Neuronal stem cell (in vitro differentiated cells): ENCODE results near the gene SPATA24.
A peak's percentile ranks its signal among the peaks of the same experiment; 100 is the strongest.

ENCODE experiments used
- DNase-seq: peaks from one replicate; pipeline ENCODE4 v3.0.0-alpha.2; 2013; ENCODE audit warnings: low spot score
- H2AFZ ChIP-seq: one replicate; pipeline ENCODE4 v1.6.1; 2013; ENCODE audit warnings: mild to moderate bottlenecking, low read length, inconsistent platforms
- H2AK5ac ChIP-seq: 2 replicates; pipeline ENCODE4 v1.6.1; 2013; ENCODE audit warnings: low read depth, mild to moderate bottlenecking, inconsistent platforms, low read length, moderate library complexity, mixed read lengths
- H2BK120ac ChIP-seq: 2 replicates; pipeline ENCODE4 v1.6.1; 2013; ENCODE audit warnings: low read depth, mild to moderate bottlenecking, inconsistent platforms, low read length, moderate library complexity, mixed read lengths
- H2BK12ac ChIP-seq: one replicate; pipeline ENCODE4 v1.6.1; 2013; ENCODE audit warnings: low read length, inconsistent platforms
- H2BK15ac ChIP-seq: 2 replicates; pipeline ENCODE4 v1.6.1; 2013; ENCODE audit warnings: mild to moderate bottlenecking, low read length, inconsistent platforms, mixed read lengths
- H2BK5ac ChIP-seq: one replicate; pipeline ENCODE4 v1.6.1; 2013; ENCODE audit warnings: inconsistent platforms, mild to moderate bottlenecking, low read length, moderate library complexity
- H3K14ac ChIP-seq: one replicate; pipeline ENCODE4 v1.6.1; 2013; ENCODE audit warnings: low read length, inconsistent platforms
- H3K18ac ChIP-seq: 2 replicates; pipeline ENCODE4 v1.6.1; 2013; ENCODE audit warnings: low read length, inconsistent platforms
- H3K23ac ChIP-seq: 2 replicates; pipeline ENCODE4 v1.6.1; 2013; ENCODE audit warnings: low read depth, mild to moderate bottlenecking, mixed read lengths, low read length, inconsistent platforms; ENCODE audit not compliant: poor library complexity
- H3K27ac ChIP-seq: replicated peaks from 3 replicates; pipeline ENCODE4 v1.5.1; 2013; ENCODE audit warnings: low read length, inconsistent platforms
- H3K27me3 ChIP-seq, 3 experiments: 2 replicates each; pipeline ENCODE4 v1.6.1; 2013; ENCODE audit warnings: low read length in 3 of 3, mild to moderate bottlenecking in 2 of 3, inconsistent platforms in 1 of 3, low read depth in 1 of 3, mixed read lengths in 1 of 3, moderate library complexity in 1 of 3; ENCODE audit not compliant: control insufficient read depth in 3 of 3, insufficient read depth in 3 of 3
- H3K36me3 ChIP-seq, 2 donors: replicated peaks in 1 of 2; 2 replicates each; pipeline ENCODE4 v1.6.1; 2013; ENCODE audit warnings: low read length in 2 of 2; ENCODE audit not compliant: control insufficient read depth in 2 of 2, insufficient read depth in 2 of 2
- H3K4ac ChIP-seq: 2 replicates; pipeline ENCODE4 v1.6.1; 2013; ENCODE audit warnings: inconsistent platforms, mild to moderate bottlenecking, low read length, moderate library complexity
- H3K4me1 ChIP-seq, 2 donors: 1 replicate in 1 of 2; 2 replicates in 1 of 2; pipeline ENCODE4 v1.6.1; 2013; ENCODE audit warnings: low read length in 2 of 2, low read depth in 1 of 2; ENCODE audit not compliant: control insufficient read depth in 2 of 2, insufficient read depth in 1 of 2
- H3K4me2 ChIP-seq: one replicate; pipeline ENCODE4 v1.6.1; 2013; ENCODE audit warnings: mild to moderate bottlenecking, low read length, inconsistent platforms; ENCODE audit not compliant: insufficient read depth, poor library complexity, severe bottlenecking
- H3K4me3 ChIP-seq, 2 donors: 2 replicates each; pipeline ENCODE4 v1.5.1; 2013; ENCODE audit warnings: low read length in 2 of 2, mild to moderate bottlenecking in 2 of 2, inconsistent platforms in 1 of 2, moderate library complexity in 1 of 2
- H3K79me1 ChIP-seq: one replicate; pipeline ENCODE4 v1.6.1; 2013; ENCODE audit warnings: low read depth, mild to moderate bottlenecking, inconsistent platforms, low read length, moderate library complexity
- H3K9ac ChIP-seq: one replicate; pipeline ENCODE4 v1.6.1; 2013; ENCODE audit warnings: mild to moderate bottlenecking, low read depth, low read length, inconsistent platforms; ENCODE audit not compliant: poor library complexity
- H3K9me3 ChIP-seq, 2 donors: replicated peaks in 1 of 2; 2 replicates each; pipeline versions ENCODE3 to v1.6.1; 2013; ENCODE audit warnings: low read length in 2 of 2, mild to moderate bottlenecking in 2 of 2, inconsistent platforms in 1 of 2, low read depth in 1 of 2, mixed read lengths in 1 of 2, moderate library complexity in 1 of 2; ENCODE audit not compliant: control insufficient read depth in 2 of 2, insufficient read depth in 1 of 2
- H4K8ac ChIP-seq: one replicate; pipeline ENCODE4 v1.6.1; 2013; ENCODE audit warnings: low read depth, mild to moderate bottlenecking, inconsistent platforms, low read length, moderate library complexity
- H4K91ac ChIP-seq: one replicate; pipeline ENCODE4 v1.6.1; 2013; ENCODE audit warnings: low read length, low read depth, mild to moderate bottlenecking, inconsistent platforms; ENCODE audit not compliant: poor library complexity
- WGBS, 2 donors: extraction: QIAGEN DNeasy Blood & Tissue Kit; methylation state at CpG; one replicate each; pipeline ENCODE4 v1.1.7; 2013; ENCODE audit warnings: missing lambda C conversion rate in 2 of 2, mixed read lengths in 1 of 2; ENCODE audit not compliant: insufficient read length in 2 of 2, insufficient replicate concordance in 1 of 2; ENCODE audit errors: extremely low coverage in 2 of 2; 5-methylcytosine and 5-hydroxymethylcytosine counted together

Gene SPATA24

GRCh38 chr5:139390639-139391569 lies 13.0 kb downstream of the SPATA24 start:
- no peak overlapping the region for H3K14ac ChIP-seq
- no peak for DNase-seq
- no CpG with 5 or more reads among the region's 10 CpGs for WGBS, 2 donors

GRCh38 chr5:139389701-139390638 lies 13.9 kb downstream of the SPATA24 start, which contains the start of gene MZB1:
Gene MZB1 (minus strand): TSS chr5:139389913. CDS start chr5:139389856, 57 bp downstream.
- Histone ChIP-seq H3K23ac (no peak within 1 kb of the TSS), H4K91ac (no peak within 1 kb of the TSS), H3K18ac (no peak within 1 kb of the TSS), H2BK120ac (peak within 1 kb of the TSS; percentile 32), H2AK5ac (no peak within 1 kb of the TSS), H3K9ac (peak within 1 kb of the TSS; percentile 27), H2BK12ac (no peak within 1 kb of the TSS), H3K36me3 (no peaks in the 10 kb centered on the region), H3K4me2 (no peak within 1 kb of the TSS), H3K4ac (no peak within 1 kb of the TSS), H3K27ac (no peak within 1 kb of the TSS), H4K8ac (no peak within 1 kb of the TSS), H3K4me3 (peak within 1 kb of the TSS in 1 of 2 donors; percentile 23), H3K9me3 (peaks cover 0 to 17% of the 10 kb centered on the region in 2 donors), H3K14ac (no peak within 1 kb of the TSS), H3K4me1 (peaks cover 2 to 9% of the 10 kb centered on the region in 2 donors), H2BK5ac (no peak within 1 kb of the TSS), H2BK15ac (peak within 1 kb of the TSS; percentile 60), H3K79me1 (peaks cover 2% of the 10 kb centered on the region), H3K27me3 (peaks cover 24 to 57% (median 37%) of the 10 kb centered on the region in 3 experiments), H2AFZ (peak within 1 kb of the TSS; percentile 69)
- no peak for DNase-seq
- no CpG with 5 or more reads among the region's 11 CpGs for WGBS, 2 donors

More at GRCh38 chr5:139390639-139391569, 13.0 kb downstream of the SPATA24 start:
- H2BK5ac ChIP-seq: no peak overlapping the region
- H2BK120ac ChIP-seq: no peak overlapping the region
- peak overlapping the region; percentile 55 for H3K18ac ChIP-seq
- peak overlapping the region; percentile 97 for H3K23ac ChIP-seq
- no peaks in the 10 kb centered on the region for H3K36me3 ChIP-seq
- H3K4me2 ChIP-seq: no peak overlapping the region
- no peak overlapping the region for H3K9ac ChIP-seq
- peak overlapping the region; percentile 69 for H2AFZ ChIP-seq
- H3K4me1 ChIP-seq: peaks cover 2 to 9% of the 10 kb centered on the region in 2 donors
- H3K27ac ChIP-seq: no peak overlapping the region
- peaks cover 2% of the 10 kb centered on the region for H3K79me1 ChIP-seq
- H3K4ac ChIP-seq: peak overlapping the region; percentile 90
- peaks cover 0 to 17% of the 10 kb centered on the region in 2 donors for H3K9me3 ChIP-seq
- no peak overlapping the region for H4K8ac ChIP-seq
- peak overlapping the region; percentile 60 for H2BK15ac ChIP-seq
- H4K91ac ChIP-seq: no peak overlapping the region
- H2BK12ac ChIP-seq: peak overlapping the region; percentile 19
- peaks cover 25 to 62% (median 46%) of the 10 kb centered on the region in 3 experiments for H3K27me3 ChIP-seq
- H2AK5ac ChIP-seq: peak overlapping the region; percentile 89
- H3K4me3 ChIP-seq: no peak overlapping the region

DNA sequence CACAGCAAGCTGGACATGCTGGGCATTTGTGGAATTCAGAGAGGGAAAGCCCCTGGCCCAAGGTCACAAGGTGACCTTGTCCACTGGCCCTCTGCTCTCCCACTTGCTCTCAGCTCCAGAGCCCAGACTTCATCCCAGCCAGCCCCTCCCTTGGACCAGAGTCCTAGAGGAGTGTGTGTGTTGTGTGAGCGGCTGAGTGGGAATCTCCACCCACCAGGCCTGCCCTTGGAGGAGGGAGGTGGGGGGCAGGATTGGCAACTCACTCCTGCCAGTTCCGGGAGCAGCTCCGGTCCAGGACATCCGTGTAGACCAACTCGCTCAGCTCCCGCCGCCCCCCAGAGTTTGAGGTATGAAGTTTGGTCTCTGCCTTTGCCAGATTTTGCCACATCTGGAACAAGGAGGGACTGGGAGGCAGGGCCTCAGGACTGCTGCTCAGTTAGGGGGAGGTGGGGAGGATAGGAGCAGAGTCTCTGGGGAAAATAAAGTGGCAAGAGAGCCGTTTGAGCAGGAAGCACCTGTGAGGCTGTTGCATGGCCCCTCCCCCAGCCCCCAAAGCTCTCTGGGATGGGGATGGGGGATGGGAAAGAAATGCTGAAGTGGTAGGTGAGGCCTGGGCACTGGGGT lies 15.6 kb downstream of the SPATA24 start:
- no peak overlapping the region for H2BK15ac ChIP-seq
- H2BK120ac ChIP-seq: no peak overlapping the region
- no peak overlapping the region for H3K18ac ChIP-seq
- H2AFZ ChIP-seq: peak overlapping the region; percentile 76
- H3K9me3 ChIP-seq: peaks cover 0 to 9% of the 10 kb centered on the region in 2 donors
- no peak overlapping the region for H2BK12ac ChIP-seq
- no peaks in the 10 kb centered on the region for H3K36me3 ChIP-seq
- no CpG with 5 or more reads among the region's 8 CpGs for WGBS, 2 donors
- peaks cover 7 to 42% (median 20%) of the 10 kb centered on the region in 3 experiments for H3K27me3 ChIP-seq
- H3K4me1 ChIP-seq: peaks cover 2 to 7% of the 10 kb centered on the region in 2 donors
- H3K79me1 ChIP-seq: peaks cover 2% of the 10 kb centered on the region
- no peak for DNase-seq
- no peak overlapping the region for H4K91ac ChIP-seq
- H3K4ac ChIP-seq: no peak overlapping the region
- no peak overlapping the region for H3K23ac ChIP-seq
- peak overlapping the region; percentile 34 for H2AK5ac ChIP-seq
- H4K8ac ChIP-seq: no peak overlapping the region
- no peak overlapping the region for H2BK5ac ChIP-seq
- no peak overlapping the region for H3K14ac ChIP-seq
- H3K9ac ChIP-seq: no peak overlapping the region
- H3K4me3 ChIP-seq: no peak overlapping the region
- H3K27ac ChIP-seq: no peak overlapping the region
- H3K4me2 ChIP-seq: no peak overlapping the region
